Suppressor macrophage treated with lipopolysaccharide for 4 hours (primary cell): ENCODE measurements around the gene SDC3.
"Not testable (repeated sequence)": the region's sequence is repeated elsewhere in the genome, so short reads cannot be mapped to it uniquely, and the experiment has no call there.

Experiments used
- DNase-seq: peaks from one replicate; pipeline ENCODE4 v3.0.0-alpha.2; 2020

Gene SDC3

GRCh38 chr1:30872033-30872947 is 36.3 kb downstream of the SDC3 start:
- DNase-seq, result peak; percentile 62

- DNase-seq, result no peak
These were observed 37.2 kb downstream of the SDC3 start for GRCh38 chr1:30871276-30871871.

- DNase-seq, result no peak
These were observed 37.9 kb downstream of the SDC3 start for GRCh38 chr1:30870656-30871055.

- no peak for DNase-seq
These were observed 38.5 kb downstream of the SDC3 start for GRCh38 chr1:30870035-30870434.

- DNase-seq, result no peak
These were observed 39.6 kb downstream of the SDC3 start for GRCh38 chr1:30868833-30869435.

- DNase-seq, result not testable (repeated sequence)
These were observed 40.5 kb downstream of the SDC3 start for GRCh38 chr1:30868057-30868456.

GRCh38 chr1:30867537-30867936 is 41.0 kb downstream of the SDC3 start:
- no peak for DNase-seq

- no peak for DNase-seq
These were observed 42.0 kb downstream of the SDC3 start for GRCh38 chr1:30866594-30866993.

- DNase-seq, result no peak
These were observed 43.9 kb downstream of the SDC3 start for GRCh38 chr1:30864681-30865080.

- no peak for DNase-seq
These were observed 44.5 kb downstream of the SDC3 start for GRCh38 chr1:30863858-30864604.

GRCh38 chr1:30860320-30860652 is 48.3 kb downstream of the SDC3 start:
- DNase-seq, result no peak

- no peak for DNase-seq
These were observed 50.6 kb downstream of the SDC3 start for GRCh38 chr1:30857964-30858363.

GRCh38 chr1:30857062-30857461 is 51.5 kb downstream of the SDC3 start:
- DNase-seq, result no peak

- no peak for DNase-seq
These were observed 52.2 kb downstream of the SDC3 start for GRCh38 chr1:30856260-30856790.

- no peak for DNase-seq
These were observed 52.8 kb downstream of the SDC3 start for GRCh38 chr1:30855686-30856259.

- no peak for DNase-seq
These were observed 55.2 kb downstream of the SDC3 start for GRCh38 chr1:30853350-30853749.

- peak; percentile 84 for DNase-seq
These were observed 56.5 kb downstream of the SDC3 start for GRCh38 chr1:30852026-30852425.

GRCh38 chr1:30851286-30851685 is 57.3 kb downstream of the SDC3 start:
- DNase-seq, result no peak

- DNase-seq, result no peak
These were observed 58.0 kb downstream of the SDC3 start for GRCh38 chr1:30850607-30851006.

GRCh38 chr1:30848130-30848529 is 60.4 kb downstream of the SDC3 start:
- no peak for DNase-seq

- peak; percentile 88 for DNase-seq
These were observed 61.1 kb downstream of the SDC3 start for GRCh38 chr1:30847358-30847972.

- no peak for DNase-seq
These were observed 62.0 kb downstream of the SDC3 start for GRCh38 chr1:30846587-30846986.
